Mesendoderm (in vitro differentiated cells): ENCODE data around the gene CASP10.
"Not testable (repeated sequence)": the region's sequence is repeated elsewhere in the genome, so short reads cannot be mapped to it uniquely, and the experiment has no call there.

Experiments used
- DNase-seq: peaks from one replicate; pipeline ENCODE4 v3.0.0; 2013
- H2AK5ac ChIP-seq: 2 replicates; pipeline ENCODE4 v1.6.1; 2013; ENCODE audit warnings: low read length, inconsistent platforms
- H2BK120ac ChIP-seq: 2 replicates; pipeline ENCODE4 v1.6.1; 2013; ENCODE audit warnings: low read depth, mild to moderate bottlenecking, low read length, moderate library complexity, mixed read lengths
- H2BK15ac ChIP-seq: replicated peaks from 2 replicates; pipeline ENCODE4 v1.6.1; 2013; ENCODE audit warnings: low read depth, mild to moderate bottlenecking, moderate library complexity
- H2BK5ac ChIP-seq: 2 replicates; pipeline ENCODE4 v1.6.1; 2013; ENCODE audit warnings: low read length, inconsistent platforms
- H3K18ac ChIP-seq: 2 replicates; pipeline ENCODE4 v1.6.1; 2013; ENCODE audit warnings: mild to moderate bottlenecking, low read length, mixed read lengths
- H3K23ac ChIP-seq: one replicate; pipeline ENCODE4 v1.6.1; 2013; ENCODE audit warnings: low read length
- H3K27ac ChIP-seq: 2 replicates; pipeline ENCODE4 v1.5.1; 2013; ENCODE audit warnings: low read depth, mild to moderate bottlenecking, inconsistent platforms, low read length, moderate library complexity
- H3K27me3 ChIP-seq: 2 replicates; pipeline ENCODE4 v1.6.1; 2013; ENCODE audit warnings: low read length, control low read depth, mild to moderate bottlenecking, inconsistent platforms; ENCODE audit not compliant: insufficient read depth, poor library complexity
- H3K36me3 ChIP-seq: 2 replicates; pipeline ENCODE4 v1.6.1; 2013; ENCODE audit warnings: low read length, inconsistent platforms; ENCODE audit not compliant: control insufficient read depth, insufficient read depth
- H3K4ac ChIP-seq: one replicate; pipeline ENCODE4 v1.6.1; 2013; ENCODE audit warnings: low read depth, mild to moderate bottlenecking, low read length, moderate library complexity
- H3K4me1 ChIP-seq: 2 replicates; pipeline ENCODE4 v1.6.1; 2013; ENCODE audit warnings: low read depth, low read length, inconsistent platforms; ENCODE audit not compliant: control insufficient read depth
- H3K4me2 ChIP-seq: 2 replicates; pipeline ENCODE4 v1.6.1; 2013; ENCODE audit warnings: low read length
- H3K4me3 ChIP-seq: 2 replicates; pipeline ENCODE4 v1.5.1; 2013; ENCODE audit warnings: mild to moderate bottlenecking, low read length
- H3K56ac ChIP-seq: one replicate; pipeline ENCODE4 v1.6.1; 2013; ENCODE audit warnings: low read length
- H3K79me1 ChIP-seq: 2 replicates; pipeline ENCODE4 v1.6.1; 2013; ENCODE audit warnings: low read length, inconsistent platforms
- H3K79me2 ChIP-seq: 2 replicates; pipeline ENCODE4 v1.6.1; 2013; ENCODE audit warnings: mild to moderate bottlenecking, low read length; ENCODE audit not compliant: control insufficient read depth, insufficient read depth
- H3K9ac ChIP-seq: 2 replicates; pipeline ENCODE4 v1.6.1; 2013; ENCODE audit warnings: low read length, inconsistent platforms
- H4K5ac ChIP-seq: one replicate; pipeline ENCODE4 v1.6.1; 2013; ENCODE audit warnings: low read length
- H4K8ac ChIP-seq: one replicate; pipeline ENCODE4 v1.6.1; 2013; ENCODE audit warnings: low read depth, mild to moderate bottlenecking, control low read depth, low read length, moderate library complexity
- WGBS: extraction: QIAGEN DNeasy Blood & Tissue Kit; methylation state at CpG from one replicate; pipeline ENCODE4 v1.1.7; 2013; ENCODE audit warnings: low lambda C conversion rate, missing lambda C conversion rate; ENCODE audit not compliant: insufficient coverage; ENCODE audit errors: extremely low coverage; 5-methylcytosine and 5-hydroxymethylcytosine counted together

Gene CASP10

DNA sequence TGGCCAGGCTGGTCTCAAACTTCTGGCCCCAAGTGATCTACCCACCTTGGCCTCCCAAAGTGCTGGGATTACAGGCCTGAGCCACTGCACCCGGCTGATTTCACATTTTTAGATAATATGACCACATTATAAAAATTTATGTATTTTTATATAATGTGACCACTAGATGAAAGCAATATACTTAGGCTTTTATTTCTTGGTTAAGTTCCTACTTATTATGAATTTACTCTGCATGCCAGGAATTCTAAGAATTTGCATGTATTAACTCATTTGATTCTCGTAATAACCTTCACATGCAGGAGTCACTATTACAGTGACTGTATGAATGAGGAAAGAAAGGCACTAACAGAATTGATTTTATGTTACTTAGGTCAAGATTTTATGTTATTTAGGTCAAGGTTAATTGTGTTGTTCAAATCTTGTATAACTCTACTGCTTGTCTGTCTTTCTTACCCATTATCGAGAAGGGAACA, 51.8 kb downstream of the CASP10 start:
- H2AK5ac ChIP-seq = no peak overlapping the region
- no CpG with 5 or more reads among the region's 3 CpGs for WGBS

DNA sequence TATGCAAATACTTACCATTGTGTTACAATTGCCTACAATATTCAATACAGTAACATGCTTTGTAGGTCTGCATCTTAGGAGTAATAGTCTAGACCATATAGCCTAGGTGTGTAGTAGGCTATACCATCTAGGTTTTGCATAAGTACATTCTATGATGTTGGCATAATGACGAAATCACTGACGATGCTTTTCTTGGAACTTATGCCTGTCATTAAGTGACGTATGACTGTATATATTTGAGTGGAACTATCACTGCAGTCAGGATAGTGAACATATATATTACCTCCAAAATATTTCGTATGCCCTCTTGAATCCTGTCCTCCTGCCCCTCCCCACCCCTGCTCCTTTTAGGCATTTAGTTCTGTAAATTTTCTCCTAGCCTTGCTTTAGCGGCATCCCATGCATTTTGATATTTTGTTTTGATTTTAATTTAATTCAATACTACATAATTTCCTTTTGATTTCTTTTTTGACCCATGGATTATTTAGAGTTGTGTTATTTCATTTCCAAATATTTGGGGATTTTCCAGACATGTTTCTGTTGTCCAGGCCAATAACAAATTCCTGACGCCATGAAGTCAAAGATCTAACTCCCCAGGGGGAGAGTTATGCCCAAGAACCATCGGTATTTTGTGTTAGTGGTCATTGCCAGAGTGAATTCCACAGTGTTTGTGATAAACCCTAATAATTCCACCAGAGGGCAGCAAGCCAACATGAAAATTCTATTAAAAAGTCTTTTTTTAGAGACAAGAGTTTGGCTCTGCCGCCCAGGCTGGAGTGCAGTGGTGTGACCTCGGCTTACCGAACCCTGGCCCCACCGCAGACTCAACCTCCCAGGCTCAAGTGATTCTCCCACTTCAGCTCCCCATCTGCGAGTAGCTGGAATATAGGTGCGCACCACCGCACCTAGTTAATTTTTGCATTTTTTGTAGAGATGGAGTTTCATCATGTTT, 53.2 kb downstream of the CASP10 start:
- Histone ChIP-seq H3K27ac (no peak overlapping the region), H3K18ac (no peak overlapping the region), H3K4ac (no peak overlapping the region), H3K56ac (no peak overlapping the region), H2AK5ac (no peak overlapping the region), H3K79me2 (no peaks in the 10 kb centered on the region), H3K4me2 (no peak overlapping the region), H3K27me3 (no peaks in the 10 kb centered on the region), H4K8ac (no peak overlapping the region), H3K4me1 (no peaks in the 10 kb centered on the region), H3K36me3 (no peaks in the 10 kb centered on the region), H3K4me3 (no peak overlapping the region), H2BK15ac (no peak overlapping the region), H3K23ac (no peak overlapping the region), H3K79me1 (no peaks in the 10 kb centered on the region), H4K5ac (no peak overlapping the region), H3K9ac (no peak overlapping the region), H2BK120ac (no peak overlapping the region), H2BK5ac (no peak overlapping the region)
- DNase-seq = peak; percentile 83
- WGBS = no CpG with 5 or more reads among the region's 14 CpGs

More for the DNA sequence above, 51.8 kb downstream of the CASP10 start:
- Histone ChIP-seq H3K27ac (no peak overlapping the region), H3K56ac (no peak overlapping the region), H3K4me3 (no peak overlapping the region), H3K9ac (no peak overlapping the region), H4K8ac (no peak overlapping the region), H3K4me1 (no peaks in the 10 kb centered on the region), H3K23ac (no peak overlapping the region), H3K4ac (no peak overlapping the region), H3K27me3 (no peaks in the 10 kb centered on the region), H3K79me2 (no peaks in the 10 kb centered on the region), H3K79me1 (no peaks in the 10 kb centered on the region), H3K36me3 (no peaks in the 10 kb centered on the region), H2BK5ac (no peak overlapping the region), H3K4me2 (no peak overlapping the region), H4K5ac (no peak overlapping the region), H2BK15ac (no peak overlapping the region), H2BK120ac (no peak overlapping the region), H3K18ac (no peak overlapping the region)
- DNase-seq = no peak

DNA sequence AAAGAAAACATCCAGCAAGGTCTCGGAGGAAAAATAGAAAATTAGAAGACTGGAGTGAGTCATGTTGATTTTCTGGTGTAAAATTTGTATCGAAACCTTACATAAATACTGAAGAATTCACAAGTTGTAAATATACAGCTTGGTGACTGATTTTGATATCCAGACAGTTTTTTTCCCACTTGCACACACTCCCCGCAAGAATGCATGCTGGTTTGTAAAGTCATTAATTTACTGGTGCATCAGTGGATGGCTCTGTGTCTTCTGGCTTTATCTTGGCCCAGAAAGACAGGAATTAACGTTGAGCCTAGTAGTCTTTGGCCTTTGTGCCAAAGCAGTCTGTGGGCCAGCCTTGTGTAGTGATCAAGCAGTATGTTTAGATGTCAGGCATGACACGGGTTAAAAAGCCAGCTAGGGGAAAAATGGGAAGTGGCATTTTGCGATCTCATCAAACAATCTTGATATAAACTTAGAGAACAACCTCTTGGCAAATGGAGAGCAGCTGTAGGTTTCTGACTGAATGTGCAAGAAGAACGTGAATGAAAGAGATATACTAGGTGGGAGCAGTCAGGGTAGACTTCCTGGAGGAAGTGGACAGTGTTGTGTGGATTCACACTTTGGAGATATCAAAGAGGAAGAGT, 54.7 kb downstream of the CASP10 start:
- no peak overlapping the region for H3K23ac ChIP-seq
- no peaks in the 10 kb centered on the region for H3K27me3 ChIP-seq
- H3K4ac ChIP-seq = no peak overlapping the region
- H3K56ac ChIP-seq = no peak overlapping the region
- no peak overlapping the region for H4K8ac ChIP-seq
- H2BK5ac ChIP-seq = no peak overlapping the region
- no peak overlapping the region for H2BK120ac ChIP-seq
- H4K5ac ChIP-seq = no peak overlapping the region
- no peaks in the 10 kb centered on the region for H3K36me3 ChIP-seq
- DNase-seq = no peak
- no peak overlapping the region for H3K27ac ChIP-seq
- no peak overlapping the region for H3K4me2 ChIP-seq
- H2AK5ac ChIP-seq = no peak overlapping the region
- H3K79me1 ChIP-seq = no peaks in the 10 kb centered on the region
- WGBS = no CpG with 5 or more reads among the region's 7 CpGs
- no peak overlapping the region for H3K9ac ChIP-seq
- H3K79me2 ChIP-seq = no peaks in the 10 kb centered on the region
- H3K4me1 ChIP-seq = no peaks in the 10 kb centered on the region
- no peak overlapping the region for H3K18ac ChIP-seq
- H3K4me3 ChIP-seq = no peak overlapping the region
- no peak overlapping the region for H2BK15ac ChIP-seq

DNA sequence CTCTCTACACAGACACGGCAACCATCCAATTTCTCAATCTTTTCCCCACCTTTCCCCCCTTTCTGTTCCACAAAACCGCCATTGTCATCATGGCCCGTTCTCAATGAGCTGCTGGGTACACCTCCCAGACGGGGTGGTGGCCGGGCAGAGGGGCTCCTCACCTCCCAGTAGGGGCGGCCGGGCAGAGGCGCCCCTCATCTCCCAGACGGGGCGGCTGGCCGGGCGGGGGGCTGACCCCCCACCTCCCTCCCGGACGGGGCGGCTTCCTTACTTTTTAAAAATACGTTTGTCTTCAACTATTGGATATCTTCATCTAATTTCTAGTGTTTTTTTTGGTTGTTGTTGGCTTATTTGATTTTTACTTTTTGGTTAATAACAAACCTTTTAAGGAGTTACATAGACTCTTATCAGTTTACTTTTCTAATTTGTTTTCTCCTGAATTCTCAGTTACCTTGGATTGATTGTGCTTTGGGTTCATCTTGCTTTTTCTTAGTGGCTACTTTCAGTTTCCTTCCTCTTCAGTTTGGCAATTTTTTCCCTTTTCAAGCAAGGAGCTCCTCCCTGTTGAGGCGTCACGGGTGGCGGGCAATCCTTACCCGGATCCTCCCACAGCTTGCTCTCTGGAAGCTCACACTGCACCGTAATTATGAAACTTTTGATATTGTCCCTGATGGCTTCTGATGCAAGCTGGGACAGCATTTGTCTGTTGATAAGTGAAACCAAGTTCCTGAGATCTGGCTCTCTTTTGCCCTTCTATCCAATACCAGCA, 56.4 kb downstream of the CASP10 start:
- H3K79me1 ChIP-seq, H3K27me3 ChIP-seq, H3K18ac ChIP-seq, H4K8ac ChIP-seq, H3K27ac ChIP-seq, H2BK5ac ChIP-seq, H3K4me2 ChIP-seq, H3K23ac ChIP-seq, H4K5ac ChIP-seq, H3K79me2 ChIP-seq, H3K4me3 ChIP-seq, H3K36me3 ChIP-seq, DNase-seq, H2AK5ac ChIP-seq, H3K9ac ChIP-seq, H3K4me1 ChIP-seq, H3K56ac ChIP-seq, H3K4ac ChIP-seq, H2BK15ac ChIP-seq, H2BK120ac ChIP-seq: not testable (repeated sequence)
- WGBS = no CpG with 5 or more reads among the region's 21 CpGs

DNA sequence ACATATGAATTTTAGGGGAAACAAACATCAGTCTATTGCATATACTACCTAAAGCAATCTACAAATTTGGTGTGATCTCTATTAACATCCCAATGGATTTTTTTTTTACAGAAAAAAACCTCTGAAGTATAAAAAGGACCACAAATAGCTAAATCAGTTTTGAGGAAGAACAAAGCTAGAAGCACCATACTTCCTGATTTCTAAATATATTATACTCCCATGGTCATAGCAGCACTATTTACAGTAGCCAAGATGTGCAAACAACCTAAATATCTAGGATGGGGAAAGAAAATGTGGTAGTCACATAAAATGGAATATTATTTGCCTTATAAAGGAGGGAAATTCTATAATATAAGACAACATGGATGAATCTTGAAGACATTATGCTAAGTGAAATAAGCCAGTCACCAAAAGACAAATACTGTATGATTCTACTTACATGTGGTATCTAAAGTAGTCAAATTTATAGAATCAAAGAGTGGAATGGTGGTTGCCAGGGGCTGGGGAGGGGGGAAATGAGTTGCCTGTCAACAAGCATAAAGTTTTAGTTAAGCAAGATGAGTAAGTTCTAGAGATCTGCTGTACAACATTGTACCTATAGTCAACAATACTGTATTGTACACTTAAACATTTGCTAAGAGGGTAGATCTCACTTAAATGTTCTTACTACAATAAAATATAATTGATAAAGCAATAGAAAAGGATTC, 59.8 kb downstream of the CASP10 start:
- no peak overlapping the region for H2BK15ac ChIP-seq
- H3K4me3 ChIP-seq = no peak overlapping the region
- H3K79me1 ChIP-seq = no peaks in the 10 kb centered on the region
- no peaks in the 10 kb centered on the region for H3K27me3 ChIP-seq
- H3K36me3 ChIP-seq = no peaks in the 10 kb centered on the region
- H3K23ac ChIP-seq = no peak overlapping the region
- H3K4me2 ChIP-seq = no peak overlapping the region
- no peak overlapping the region for H2AK5ac ChIP-seq
- no peak overlapping the region for H2BK5ac ChIP-seq
- no peaks in the 10 kb centered on the region for H3K4me1 ChIP-seq
- H3K9ac ChIP-seq = no peak overlapping the region
- DNase-seq = no peak
- no peaks in the 10 kb centered on the region for H3K79me2 ChIP-seq
- no peak overlapping the region for H2BK120ac ChIP-seq
- H3K18ac ChIP-seq = no peak overlapping the region
- H3K4ac ChIP-seq = no peak overlapping the region
- H3K56ac ChIP-seq = no peak overlapping the region
- no peak overlapping the region for H4K5ac ChIP-seq
- no peak overlapping the region for H3K27ac ChIP-seq
- no peak overlapping the region for H4K8ac ChIP-seq
